ENCODE data around the gene DHX58. TPM values are rescaled to one million over a fixed set of nuclear protein-coding genes. Genes with fewer than 3 reads are reported as not detected.

The DHX58 gene
- polyA plus RNA-seq, 1 of the 3 experiments (the other 2 are of a cell fraction): 1.2 TPM

DNA sequence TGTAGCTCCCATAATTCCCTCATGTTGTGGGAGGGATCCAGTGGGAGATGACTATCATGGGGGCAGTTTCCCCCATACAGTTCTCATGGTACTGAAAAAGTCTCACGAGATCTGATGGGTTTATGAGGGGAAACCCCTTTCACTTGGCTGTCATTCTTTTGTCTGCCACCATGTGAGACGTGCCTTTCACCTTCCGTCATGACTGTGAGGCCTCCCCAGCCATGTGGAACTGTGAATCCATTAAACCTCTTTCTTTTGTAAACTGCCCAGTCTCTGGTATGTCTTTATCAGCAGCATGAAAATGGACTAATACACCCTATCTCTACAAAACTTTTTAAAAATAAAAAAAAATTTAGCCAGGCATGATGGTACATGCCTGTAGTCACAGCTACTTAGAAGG, 55.9 kb downstream of the DHX58 start:
- ChIA-PET POLR2A (no interaction called here), CTCF (interaction anchor here (1.0 to 4.1 kb wide), 3 partner anchors 11 to 45 kb away, joined by 4 to 26 read pairs (median 7); no protein-coding TSS in a partner anchor)
- H3K4me3 ChIP-seq (ENCODE audit: low read depth in 2 of 2, low read length in 1 of 2): no peak overlapping the region
- no peak for DNase-seq
- H3K9me2 ChIP-seq: no peaks in the 10 kb centered on the region
- no peaks in the 10 kb centered on the region; a peak in 1 of 4 replicates for H3K4me1 ChIP-seq (ENCODE audit: control insufficient read depth in 1 of 2, insufficient read depth in 2 of 2, low read depth in 1 of 2, low read length in 1 of 2)
- H3K36me3 ChIP-seq (replicated peaks in 1 of 2; ENCODE audit: control insufficient read depth in 1 of 2, insufficient read depth in 2 of 2, low read length in 1 of 2): no peaks in the 10 kb centered on the region
- no peaks in the 10 kb centered on the region for H3F3A ChIP-seq (replicated peaks; ENCODE audit: insufficient read depth)
- H3K27ac ChIP-seq (ENCODE audit: low read depth in 2 of 2, low read length in 1 of 2): no peak overlapping the region
- TF ChIP-seq RFX5 (IDR thresholded peaks at IDR 0.05; ENCODE audit: low read length) (no peak), JUND (IDR thresholded peaks at IDR 0.05) (no peak), CHD2 (IDR thresholded peaks at IDR 0.05; ENCODE audit: low read length, partially characterized antibody) (no peak), RAD21 (IDR thresholded peaks at IDR 0.05; ENCODE audit: low read length) (no peak), MEF2A (IDR thresholded peaks at IDR 0.05; ENCODE audit: borderline replicate concordance, low read depth) (no peak)
- TF ChIP-seq, protein P1, sequence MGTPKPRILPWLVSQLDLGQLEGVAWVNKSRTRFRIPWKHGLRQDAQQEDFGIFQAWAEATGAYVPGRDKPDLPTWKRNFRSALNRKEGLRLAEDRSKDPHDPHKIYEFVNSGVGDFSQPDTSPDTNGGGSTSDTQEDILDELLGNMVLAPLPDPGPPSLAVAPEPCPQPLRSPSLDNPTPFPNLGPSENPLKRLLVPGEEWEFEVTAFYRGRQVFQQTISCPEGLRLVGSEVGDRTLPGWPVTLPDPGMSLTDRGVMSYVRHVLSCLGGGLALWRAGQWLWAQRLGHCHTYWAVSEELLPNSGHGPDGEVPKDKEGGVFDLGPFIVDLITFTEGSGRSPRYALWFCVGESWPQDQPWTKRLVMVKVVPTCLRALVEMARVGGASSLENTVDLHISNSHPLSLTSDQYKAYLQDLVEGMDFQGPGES (IDR thresholded peaks at IDR 0.05; ENCODE audit: low read depth, low read length): no peak
- TF ChIP-seq, protein P2, sequence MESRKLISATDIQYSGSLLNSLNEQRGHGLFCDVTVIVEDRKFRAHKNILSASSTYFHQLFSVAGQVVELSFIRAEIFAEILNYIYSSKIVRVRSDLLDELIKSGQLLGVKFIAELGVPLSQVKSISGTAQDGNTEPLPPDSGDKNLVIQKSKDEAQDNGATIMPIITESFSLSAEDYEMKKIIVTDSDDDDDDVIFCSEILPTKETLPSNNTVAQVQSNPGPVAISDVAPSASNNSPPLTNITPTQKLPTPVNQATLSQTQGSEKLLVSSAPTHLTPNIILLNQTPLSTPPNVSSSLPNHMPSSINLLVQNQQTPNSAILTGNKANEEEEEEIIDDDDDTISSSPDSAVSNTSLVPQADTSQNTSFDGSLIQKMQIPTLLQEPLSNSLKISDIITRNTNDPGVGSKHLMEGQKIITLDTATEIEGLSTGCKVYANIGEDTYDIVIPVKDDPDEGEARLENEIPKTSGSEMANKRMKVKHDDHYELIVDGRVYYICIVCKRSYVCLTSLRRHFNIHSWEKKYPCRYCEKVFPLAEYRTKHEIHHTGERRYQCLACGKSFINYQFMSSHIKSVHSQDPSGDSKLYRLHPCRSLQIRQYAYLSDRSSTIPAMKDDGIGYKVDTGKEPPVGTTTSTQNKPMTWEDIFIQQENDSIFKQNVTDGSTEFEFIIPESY (IDR thresholded peaks at IDR 0.05; ENCODE audit: borderline replicate concordance, low read depth): no peak
- TF ChIP-seq, protein P3, sequence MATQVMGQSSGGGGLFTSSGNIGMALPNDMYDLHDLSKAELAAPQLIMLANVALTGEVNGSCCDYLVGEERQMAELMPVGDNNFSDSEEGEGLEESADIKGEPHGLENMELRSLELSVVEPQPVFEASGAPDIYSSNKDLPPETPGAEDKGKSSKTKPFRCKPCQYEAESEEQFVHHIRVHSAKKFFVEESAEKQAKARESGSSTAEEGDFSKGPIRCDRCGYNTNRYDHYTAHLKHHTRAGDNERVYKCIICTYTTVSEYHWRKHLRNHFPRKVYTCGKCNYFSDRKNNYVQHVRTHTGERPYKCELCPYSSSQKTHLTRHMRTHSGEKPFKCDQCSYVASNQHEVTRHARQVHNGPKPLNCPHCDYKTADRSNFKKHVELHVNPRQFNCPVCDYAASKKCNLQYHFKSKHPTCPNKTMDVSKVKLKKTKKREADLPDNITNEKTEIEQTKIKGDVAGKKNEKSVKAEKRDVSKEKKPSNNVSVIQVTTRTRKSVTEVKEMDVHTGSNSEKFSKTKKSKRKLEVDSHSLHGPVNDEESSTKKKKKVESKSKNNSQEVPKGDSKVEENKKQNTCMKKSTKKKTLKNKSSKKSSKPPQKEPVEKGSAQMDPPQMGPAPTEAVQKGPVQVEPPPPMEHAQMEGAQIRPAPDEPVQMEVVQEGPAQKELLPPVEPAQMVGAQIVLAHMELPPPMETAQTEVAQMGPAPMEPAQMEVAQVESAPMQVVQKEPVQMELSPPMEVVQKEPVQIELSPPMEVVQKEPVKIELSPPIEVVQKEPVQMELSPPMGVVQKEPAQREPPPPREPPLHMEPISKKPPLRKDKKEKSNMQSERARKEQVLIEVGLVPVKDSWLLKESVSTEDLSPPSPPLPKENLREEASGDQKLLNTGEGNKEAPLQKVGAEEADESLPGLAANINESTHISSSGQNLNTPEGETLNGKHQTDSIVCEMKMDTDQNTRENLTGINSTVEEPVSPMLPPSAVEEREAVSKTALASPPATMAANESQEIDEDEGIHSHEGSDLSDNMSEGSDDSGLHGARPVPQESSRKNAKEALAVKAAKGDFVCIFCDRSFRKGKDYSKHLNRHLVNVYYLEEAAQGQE (IDR thresholded peaks at IDR 0.05; ENCODE audit: low read depth, low read length): no peak
- no peaks in the 10 kb centered on the region for H3K79me2 ChIP-seq (ENCODE audit: insufficient read depth)
- H4K20me1 ChIP-seq (ENCODE audit: insufficient read depth): no peaks in the 10 kb centered on the region
- peaks cover 15% of the 10 kb centered on the region for H3K27me3 ChIP-seq (ENCODE audit: insufficient read depth)
- H3K9me3 ChIP-seq: no peaks in the 10 kb centered on the region
- H3K9ac ChIP-seq: no peak overlapping the region
- no peak overlapping the region for H2AFZ ChIP-seq (ENCODE audit: low read depth)
- 80% methylated on average over 3 of the region's 3 CpGs for WGBS (ENCODE audit: low lambda C conversion rate)
- H3K4me2 ChIP-seq: no peak overlapping the region

DNA sequence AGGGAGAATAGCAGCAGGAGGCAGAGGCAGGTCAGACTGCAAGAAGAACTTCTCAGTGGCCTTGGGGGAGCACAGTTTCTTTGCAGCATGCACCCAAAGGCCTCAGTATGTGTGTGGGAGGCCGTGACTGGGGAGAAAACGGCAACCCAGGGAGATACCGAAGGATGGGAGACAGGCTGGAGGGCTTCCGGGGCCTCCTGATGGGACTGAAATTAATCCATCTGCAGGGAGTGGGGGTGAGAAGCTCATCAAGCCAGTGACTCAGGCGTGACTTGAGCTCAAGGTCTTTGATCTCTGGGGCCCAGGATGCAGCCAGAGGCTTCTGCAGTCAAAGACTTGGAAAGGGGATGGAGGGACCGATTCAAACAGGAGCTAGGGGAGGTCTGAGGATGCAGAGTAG, 57.0 kb downstream of the DHX58 start:
- ChIA-PET CTCF (interaction anchor here (0.6 to 4.1 kb wide), 4 partner anchors 9 to 97 kb away, joined by 3 to 26 read pairs (median 6); no protein-coding TSS in a partner anchor), POLR2A (interaction anchor here (0.6 kb wide), 1 partner anchor 11 kb away, joined by 4 read pairs; no protein-coding TSS in a partner anchor)
- H3K9me3 ChIP-seq: no peaks in the 10 kb centered on the region
- H3K4me2 ChIP-seq: no peak overlapping the region
- no peaks in the 10 kb centered on the region for H3K79me2 ChIP-seq (ENCODE audit: insufficient read depth)
- H4K20me1 ChIP-seq (ENCODE audit: insufficient read depth): no peaks in the 10 kb centered on the region
- peaks cover 15% of the 10 kb centered on the region for H3K27me3 ChIP-seq (ENCODE audit: insufficient read depth)
- H3K36me3 ChIP-seq (replicated peaks in 1 of 2; ENCODE audit: control insufficient read depth in 1 of 2, insufficient read depth in 2 of 2, low read length in 1 of 2): no peaks in the 10 kb centered on the region
- H3K9me2 ChIP-seq: no peaks in the 10 kb centered on the region
- no peak overlapping the region for H3K4me3 ChIP-seq (ENCODE audit: low read depth in 2 of 2, low read length in 1 of 2)
- H3K4me1 ChIP-seq (ENCODE audit: control insufficient read depth in 1 of 2, insufficient read depth in 2 of 2, low read depth in 1 of 2, low read length in 1 of 2): peaks cover 0 to 4% of the 10 kb centered on the region in 2 experiments; a peak in 1 of 4 replicates
- H3K9ac ChIP-seq: no peak overlapping the region
- no peak overlapping the region for H3K27ac ChIP-seq (ENCODE audit: low read depth in 2 of 2, low read length in 1 of 2)
- no peak for DNase-seq
- no peak overlapping the region for H2AFZ ChIP-seq (ENCODE audit: low read depth)
- H3F3A ChIP-seq (replicated peaks; ENCODE audit: insufficient read depth): no peaks in the 10 kb centered on the region
- WGBS (ENCODE audit: low lambda C conversion rate): 61% methylated on average over 6 of the region's 6 CpGs
- TF ChIP-seq TCF12 (IDR thresholded peaks at IDR 0.05) (no peak), NRF1 (IDR thresholded peaks at IDR 0.05; ENCODE audit: low read depth, low read length) (no peak), JUND (IDR thresholded peaks at IDR 0.05) (no peak), RXRA (IDR thresholded peaks at IDR 0.05; ENCODE audit: borderline replicate concordance, low read depth) (no peak), FOXJ3 (CRISPR knock-in tag; IDR thresholded peaks at IDR 0.05) (no peak), SMC3 (IDR thresholded peaks at IDR 0.05; ENCODE audit: low read depth, low read length) (no peak)
- TF ChIP-seq, protein P4, sequence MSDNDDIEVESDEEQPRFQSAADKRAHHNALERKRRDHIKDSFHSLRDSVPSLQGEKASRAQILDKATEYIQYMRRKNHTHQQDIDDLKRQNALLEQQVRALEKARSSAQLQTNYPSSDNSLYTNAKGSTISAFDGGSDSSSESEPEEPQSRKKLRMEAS (IDR thresholded peaks at IDR 0.05; ENCODE audit: low read depth): no peak
- TF ChIP-seq, protein P5, sequence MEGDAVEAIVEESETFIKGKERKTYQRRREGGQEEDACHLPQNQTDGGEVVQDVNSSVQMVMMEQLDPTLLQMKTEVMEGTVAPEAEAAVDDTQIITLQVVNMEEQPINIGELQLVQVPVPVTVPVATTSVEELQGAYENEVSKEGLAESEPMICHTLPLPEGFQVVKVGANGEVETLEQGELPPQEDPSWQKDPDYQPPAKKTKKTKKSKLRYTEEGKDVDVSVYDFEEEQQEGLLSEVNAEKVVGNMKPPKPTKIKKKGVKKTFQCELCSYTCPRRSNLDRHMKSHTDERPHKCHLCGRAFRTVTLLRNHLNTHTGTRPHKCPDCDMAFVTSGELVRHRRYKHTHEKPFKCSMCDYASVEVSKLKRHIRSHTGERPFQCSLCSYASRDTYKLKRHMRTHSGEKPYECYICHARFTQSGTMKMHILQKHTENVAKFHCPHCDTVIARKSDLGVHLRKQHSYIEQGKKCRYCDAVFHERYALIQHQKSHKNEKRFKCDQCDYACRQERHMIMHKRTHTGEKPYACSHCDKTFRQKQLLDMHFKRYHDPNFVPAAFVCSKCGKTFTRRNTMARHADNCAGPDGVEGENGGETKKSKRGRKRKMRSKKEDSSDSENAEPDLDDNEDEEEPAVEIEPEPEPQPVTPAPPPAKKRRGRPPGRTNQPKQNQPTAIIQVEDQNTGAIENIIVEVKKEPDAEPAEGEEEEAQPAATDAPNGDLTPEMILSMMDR (IDR thresholded peaks at IDR 0.05): no peak

All from SK-N-SH (cell line).